HG02884 (cell line): ENCODE measurements around the gene DSTN.

Source experiments
- ATAC-seq: cut with Tn5 transposase; IDR thresholded peaks from one replicate; pipeline ENCODE4 v1.9.1; 2021; ENCODE audit warnings: mild to moderate bottlenecking, moderate library complexity; ENCODE audit not compliant: unreplicated experiment

DSTN gene

DNA sequence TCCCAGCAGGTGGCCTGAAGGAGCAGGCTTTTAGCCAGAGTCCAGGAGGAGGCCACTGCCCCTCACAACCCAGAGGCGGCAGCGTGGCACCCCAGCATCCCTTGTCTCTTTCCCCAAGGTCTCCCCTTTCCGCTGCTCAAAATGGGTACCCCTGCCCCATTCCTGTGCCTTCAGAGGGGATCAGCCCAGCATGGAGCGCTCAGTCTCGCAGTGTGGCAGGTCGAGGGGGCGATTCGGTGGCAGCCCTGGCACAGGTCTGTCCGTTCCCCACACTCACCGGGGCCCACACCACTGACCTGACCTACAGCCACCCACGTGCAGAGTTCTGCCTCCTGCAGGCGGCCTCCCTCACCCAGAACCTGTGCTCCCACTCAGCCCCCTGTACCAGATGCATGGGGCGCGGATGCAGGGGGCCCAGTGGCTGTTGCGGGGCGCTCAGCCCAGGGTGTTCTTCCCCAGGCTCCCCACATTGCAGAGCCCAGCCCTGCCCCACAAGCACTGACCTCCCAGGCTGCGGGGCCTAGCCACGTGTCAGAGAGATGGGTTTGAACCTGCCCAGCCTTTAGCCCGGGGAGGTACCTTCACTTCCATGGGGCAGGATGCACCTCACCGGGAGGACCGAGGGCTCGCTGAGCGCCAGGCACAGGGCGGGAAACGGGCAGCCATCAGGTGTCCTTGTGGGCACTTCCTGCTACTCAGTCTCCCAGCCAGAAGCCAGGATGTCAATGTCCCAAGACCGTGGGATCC is 41.8 kb downstream of the DSTN start:
- ATAC-seq: no peak

GRCh38 chr20:17612287-17612991 is 42.6 kb downstream of the DSTN start:
- no peak for ATAC-seq

GRCh38 chr20:17612992-17613327 is 43.1 kb downstream of the DSTN start:
- ATAC-seq: no peak

DNA sequence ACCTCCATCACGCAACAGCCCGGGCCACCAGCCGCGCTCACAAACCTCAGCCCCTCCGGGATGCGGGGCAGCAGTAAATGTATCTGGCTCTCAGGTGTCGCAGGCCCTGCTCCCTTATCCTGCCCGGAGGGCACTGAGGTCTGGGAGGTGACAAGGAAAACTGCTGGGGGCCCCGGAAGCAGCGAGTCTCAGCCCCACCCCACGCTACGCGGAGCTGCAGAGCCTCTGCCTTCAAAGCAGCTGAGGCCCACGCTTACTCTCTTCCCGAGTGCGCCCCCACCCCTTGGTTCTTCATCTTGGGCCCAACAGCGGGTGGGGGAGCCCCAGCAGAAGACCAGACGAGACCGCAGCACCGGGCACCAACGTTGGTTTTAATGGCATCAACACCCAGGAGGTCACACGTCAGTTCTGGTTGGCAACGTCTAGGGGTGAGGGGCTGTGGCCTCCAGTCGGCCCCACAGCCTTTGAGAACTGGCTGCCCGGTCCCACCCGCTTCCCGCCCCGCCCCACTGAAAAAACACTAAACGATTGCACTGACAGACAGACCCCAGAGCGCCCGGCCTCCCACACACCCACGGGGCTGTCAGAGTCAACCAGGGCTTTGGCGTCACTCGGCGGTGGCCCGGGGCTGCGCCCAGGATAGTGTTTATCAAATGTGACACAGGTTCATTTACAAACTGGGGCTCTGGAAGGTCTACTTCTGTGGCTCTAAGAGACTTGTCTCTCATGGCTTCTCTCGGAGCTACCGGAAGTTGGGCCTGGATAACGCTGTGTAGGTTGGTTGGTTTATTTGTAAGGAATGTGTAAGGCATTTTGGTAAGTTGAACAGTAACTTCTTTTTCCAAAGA is 43.7 kb downstream of the DSTN start:
- no peak for ATAC-seq

GRCh38 chr20:17614176-17614811 is 44.4 kb downstream of the DSTN start:
- no peak for ATAC-seq

GRCh38 chr20:17614812-17615644 is 45.2 kb downstream of the DSTN start:
- ATAC-seq: no peak

DNA sequence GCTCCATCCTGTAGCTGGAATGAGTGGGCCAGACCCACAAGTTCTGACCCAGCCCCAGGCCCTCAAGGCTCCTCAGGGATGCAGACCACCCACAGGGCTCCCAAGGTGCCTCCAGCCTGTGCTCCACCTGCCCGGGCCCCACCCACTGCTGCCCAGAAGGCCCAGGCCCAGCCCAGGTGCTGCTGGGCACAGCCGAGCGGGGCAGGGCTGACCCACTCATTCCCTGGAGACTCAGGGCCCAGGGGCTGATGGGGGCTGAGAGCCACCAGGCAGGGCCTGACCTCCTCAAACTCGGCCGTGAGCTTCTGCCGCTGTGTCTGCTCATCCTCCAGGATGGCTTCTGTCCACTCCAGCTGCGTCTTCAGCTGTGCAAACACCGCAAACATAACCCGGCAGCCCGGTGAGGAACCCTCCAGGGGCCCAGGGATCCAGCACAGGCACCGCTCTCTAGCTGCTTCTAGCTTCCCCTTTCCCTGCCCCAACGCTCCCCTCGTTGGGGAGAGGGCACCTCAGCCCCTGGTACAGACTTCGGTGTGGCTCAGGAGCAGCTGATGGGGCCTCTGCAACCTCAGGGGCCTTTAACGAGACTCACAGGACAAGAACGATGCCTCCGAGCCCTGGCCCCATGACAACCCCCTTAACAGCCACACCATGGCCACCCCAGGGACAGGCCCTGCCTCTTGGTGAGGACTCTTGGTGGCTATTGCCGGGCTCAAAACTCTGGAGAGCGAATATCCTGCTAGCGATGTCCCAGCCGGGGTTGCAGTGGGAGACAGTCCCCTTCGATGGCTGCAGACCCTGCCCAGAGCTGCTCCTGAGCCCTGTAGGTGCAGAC is 46.0 kb downstream of the DSTN start:
- no peak for ATAC-seq

DNA sequence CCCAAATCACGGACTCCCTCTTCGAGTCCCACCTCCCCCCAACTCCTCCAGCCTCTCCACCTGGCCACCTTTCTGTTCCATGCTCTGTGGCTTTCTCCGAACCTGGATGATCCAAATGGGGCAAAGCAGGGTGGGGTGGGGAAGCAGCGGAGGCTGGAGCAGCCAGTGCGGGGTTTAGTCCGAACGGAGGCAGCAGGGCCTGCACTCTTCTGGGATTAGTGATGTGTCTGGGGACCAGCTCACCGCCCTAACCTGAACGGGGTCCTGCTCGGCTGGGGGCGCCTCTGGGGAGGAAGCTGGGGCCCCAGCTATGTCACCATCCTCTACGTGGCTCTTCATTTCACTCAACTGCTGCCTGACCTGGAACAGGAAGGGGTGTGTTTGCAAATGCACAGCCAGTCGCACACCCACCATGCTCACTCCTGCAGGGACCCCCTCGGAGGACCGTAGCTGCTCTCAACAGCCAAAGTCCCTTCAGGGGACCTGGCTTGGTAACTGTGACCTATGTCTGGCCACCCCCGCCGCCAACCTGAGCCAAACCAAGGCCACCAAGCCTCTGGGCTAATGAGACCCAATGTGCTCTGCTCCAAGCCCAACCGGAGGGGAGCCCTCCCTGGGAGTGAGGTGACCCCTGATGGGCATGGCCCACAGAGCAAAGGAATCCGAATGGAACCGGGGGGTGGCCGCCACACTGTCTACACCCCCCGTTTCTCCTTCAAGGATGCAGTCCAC is 46.8 kb downstream of the DSTN start:
- ATAC-seq: no peak

DNA sequence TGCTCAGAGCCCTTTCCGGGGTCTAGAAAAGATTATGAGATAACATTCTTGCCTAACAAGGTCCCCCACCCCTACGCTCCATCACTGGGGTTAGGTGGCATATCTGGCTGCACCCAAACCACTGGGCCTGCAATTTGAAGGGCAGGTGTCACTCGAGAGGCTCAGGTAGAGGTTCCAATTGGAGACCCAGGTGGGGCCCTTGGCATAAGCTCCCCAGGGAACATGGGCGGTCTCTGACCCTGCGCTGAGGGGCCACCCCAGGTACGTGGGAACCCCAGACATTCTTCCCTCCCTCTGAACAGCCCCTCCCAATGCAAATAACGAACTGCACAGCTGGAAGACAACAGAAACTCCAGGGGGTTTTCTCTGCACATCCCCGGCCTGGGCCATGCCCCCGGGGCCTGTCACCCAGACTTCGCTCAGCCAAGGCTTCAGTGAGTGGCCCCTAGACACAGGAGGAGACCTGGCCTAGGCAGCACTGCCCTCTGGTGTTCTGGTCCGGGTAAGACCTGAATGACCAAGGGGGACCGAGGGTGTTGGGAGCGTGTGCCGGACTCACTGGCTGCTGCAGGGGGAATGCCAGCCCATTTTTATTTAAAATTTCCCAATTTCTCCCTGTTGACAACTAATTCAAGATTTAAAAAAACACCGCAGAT is 47.5 kb downstream of the DSTN start:
- ATAC-seq: no peak

GRCh38 chr20:17617868-17618672 is 48.2 kb downstream of the DSTN start:
- no peak for ATAC-seq

DNA sequence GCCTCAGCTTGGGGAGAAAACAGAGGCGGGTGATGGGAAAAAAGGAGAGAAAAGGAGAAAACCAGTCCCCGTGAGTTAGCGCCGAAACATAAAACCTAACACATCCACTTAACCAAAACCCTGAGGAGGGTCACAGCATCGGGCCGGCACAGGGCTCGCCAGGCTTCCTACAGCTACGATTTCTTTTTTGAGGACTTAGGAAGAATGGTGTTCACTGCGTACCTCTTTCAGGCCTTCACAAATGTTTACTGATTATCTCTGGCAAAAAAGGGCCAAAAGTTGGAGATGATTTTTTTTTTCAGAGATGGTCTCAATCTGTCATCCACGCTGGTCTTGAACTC is 48.8 kb downstream of the DSTN start:
- ATAC-seq: no peak

- ATAC-seq: no peak
Observed at GRCh38 chr20:17619351-17620093, 49.6 kb downstream of the DSTN start.

GRCh38 chr20:17620371-17621228 is 50.7 kb downstream of the DSTN start:
- no peak for ATAC-seq

DNA sequence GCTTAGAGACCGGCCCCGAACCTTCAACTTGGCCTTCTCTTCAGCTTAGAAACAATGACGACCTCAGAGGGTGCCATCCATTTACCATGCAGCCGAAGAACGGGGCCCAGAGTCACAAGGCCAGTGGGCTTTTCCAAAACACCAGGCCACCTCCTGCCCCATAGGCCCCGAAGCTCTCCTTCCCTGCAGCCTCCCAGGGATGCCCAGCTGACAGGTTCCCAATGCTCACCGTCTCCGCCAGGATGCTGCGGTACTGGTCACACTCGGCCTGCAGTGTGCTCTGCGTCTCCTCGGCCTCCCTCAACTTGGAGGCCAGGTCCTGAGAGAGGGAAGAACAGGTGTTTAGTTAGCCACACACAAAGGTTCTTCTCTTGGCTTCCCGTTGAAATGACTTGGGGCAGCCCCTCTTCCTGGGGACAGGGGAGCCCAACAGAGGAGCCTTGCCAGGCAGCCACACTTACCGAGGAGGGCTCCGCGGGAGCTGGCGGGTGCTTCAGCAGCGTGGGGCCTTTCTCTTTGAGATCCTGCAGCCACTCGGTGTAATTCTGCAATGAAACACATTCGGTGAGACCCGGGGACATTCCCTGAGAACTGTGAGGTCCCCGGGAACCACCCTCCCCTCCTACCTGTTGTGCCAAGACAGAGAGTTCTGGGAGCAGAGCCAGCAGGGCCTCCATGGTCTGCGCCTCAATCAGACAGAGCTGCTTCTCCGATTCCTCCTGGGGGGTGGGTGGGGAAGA is 51.5 kb downstream of the DSTN start:
- no peak for ATAC-seq

GRCh38 chr20:17622086-17622850 is 52.4 kb downstream of the DSTN start:
- no peak for ATAC-seq
